HepG2 (cell line): ENCODE data around the gene FAM216A. TPM values are rescaled to one million over a fixed set of nuclear protein-coding genes. Genes with fewer than 3 reads are reported as not detected.

Experiments
- ISX ChIP-seq: sonication (generic); formaldehyde crosslinking; conservative IDR thresholded peaks from 2 replicates; pipeline ENCODE4 v1.5.0; 2020; ENCODE audit warnings: missing genetic modification reagents
- KDM5B ChIP-seq: sonication (generic); formaldehyde crosslinking; IDR thresholded peaks from 2 replicates; pipeline ENCODE4 v1.4.0; 2020; ENCODE audit warnings: missing genetic modification reagents, mild to moderate bottlenecking, borderline replicate concordance
- KDM6A ChIP-seq: IDR thresholded peaks from 2 replicates; pipeline ENCODE4 v1.6.1; 2016; ENCODE audit warnings: low read depth
- MAFG ChIP-seq: sonication (generic); formaldehyde crosslinking; IDR thresholded peaks from 2 replicates; pipeline ENCODE4 v1.5.1; 2020; ENCODE audit warnings: mild to moderate bottlenecking, missing genetic modification reagents
- MIER2 ChIP-seq: IDR thresholded peaks from 2 replicates; pipeline ENCODE4 v1.6.1; 2016; ENCODE audit warnings: missing biosample characterization, missing genetic modification reagents
- SIN3A ChIP-seq: IDR thresholded peaks from 2 replicates; pipeline ENCODE4 v1.6.1; 2011; ENCODE audit warnings: low read depth, mild to moderate bottlenecking, control low read depth, low read length, borderline replicate concordance
- TAF1 ChIP-seq: sonication (generic); formaldehyde crosslinking; IDR thresholded peaks from 2 replicates; pipeline ENCODE4 v1.4.0; 2020; ENCODE audit warnings: missing genetic modification reagents
- TSC22D2 ChIP-seq: sonication (generic); formaldehyde crosslinking; IDR thresholded peaks from 2 replicates; pipeline ENCODE4 v1.5.1; 2020; ENCODE audit warnings: missing genetic modification reagents, mild to moderate bottlenecking, borderline replicate concordance
- ZBTB21 ChIP-seq: sonication (generic); formaldehyde crosslinking; IDR thresholded peaks from 2 replicates; pipeline ENCODE4 v1.4.0; 2020; ENCODE audit warnings: missing genetic modification reagents
- ZBTB4 ChIP-seq: sonication (generic); formaldehyde crosslinking; IDR thresholded peaks from 2 replicates; pipeline ENCODE4 v1.4.0; 2020; ENCODE audit warnings: missing genetic modification reagents, mild to moderate bottlenecking, borderline replicate concordance
- ZBTB43 ChIP-seq: sonication (generic); formaldehyde crosslinking; conservative IDR thresholded peaks from 2 replicates; pipeline ENCODE4 v1.4.0; 2020; ENCODE audit warnings: missing genetic modification reagents
- ZEB1 ChIP-seq: IDR thresholded peaks from 2 replicates; pipeline ENCODE4 v1.6.1; 2012; ENCODE audit warnings: mild to moderate bottlenecking, low read depth, inconsistent platforms; ENCODE audit not compliant: insufficient replicate concordance
- ZFY ChIP-seq: sonication (generic); formaldehyde crosslinking; IDR thresholded peaks from 2 replicates; pipeline ENCODE4 v1.4.0; 2020; ENCODE audit warnings: missing genetic modification reagents
- ZNF34 ChIP-seq: sonication (generic); formaldehyde crosslinking; IDR thresholded peaks from 2 replicates; pipeline ENCODE4 v1.4.0; 2020; ENCODE audit warnings: mild to moderate bottlenecking, missing genetic modification reagents, borderline replicate concordance
- ZNF350 ChIP-seq: sonication (generic); formaldehyde crosslinking; IDR thresholded peaks from 2 replicates; pipeline ENCODE4 v1.4.0; 2020; ENCODE audit warnings: mild to moderate bottlenecking, low read depth, missing genetic modification reagents, borderline replicate concordance
- ZNF547 ChIP-seq: sonication (generic); formaldehyde crosslinking; IDR thresholded peaks from 2 replicates; pipeline ENCODE4 v1.5.1; 2020; ENCODE audit warnings: mild to moderate bottlenecking, missing genetic modification reagents
- ZNF639 ChIP-seq: conservative IDR thresholded peaks from 2 replicates; pipeline ENCODE4 v1.6.1; 2018; ENCODE audit warnings: missing genetic modification reagents
- ZNF691 ChIP-seq: sonication (generic); formaldehyde crosslinking; IDR thresholded peaks from 2 replicates; pipeline ENCODE4 v1.4.0; 2020; ENCODE audit warnings: missing genetic modification reagents, low read depth, mild to moderate bottlenecking, borderline replicate concordance
- ZNF768 ChIP-seq: sonication (generic); formaldehyde crosslinking; IDR thresholded peaks from 2 replicates; pipeline ENCODE4 v1.4.0; 2020; ENCODE audit warnings: missing genetic modification reagents
- ZNF891 ChIP-seq: sonication (generic); formaldehyde crosslinking; IDR thresholded peaks from 2 replicates; pipeline ENCODE4 v1.5.0; 2020; ENCODE audit warnings: mild to moderate bottlenecking, missing genetic modification reagents
- polyA plus RNA-seq, 8 experiments: library from polyadenylated mRNA; depleted of rRNA in 3 of 8; stranded (reverse) in 7 of 8; unstranded in 1 of 8; fragments of >200 nt; fragmentation: Illumina TruSeq in 4 of 8; extraction: Trizol in 4 of 8; gene quantifications; 2 replicates each; pipeline versions ENCODE4 v1.2.1 to v1.2.3, GENCODE V29; 2011 to 2016; ENCODE audit warnings: low read depth in 4 of 8, missing spikeins in 1 of 8, mixed read lengths in 1 of 8; ENCODE audit not compliant: insufficient read depth in 1 of 8
- total RNA-seq, 5 experiments: library from RNA; depleted of rRNA; stranded (reverse); fragments of >200 nt; fragmentation: Illumina TruSeq; extraction: Trizol; gene quantifications; 2 replicates each; pipeline ENCODE4 v1.2.3, GENCODE V29; 2016; ENCODE audit warnings: low read depth in 1 of 5
- TF ChIP-seq, protein P1 (sequence below): sonication (generic); formaldehyde crosslinking; IDR thresholded peaks from 2 replicates; pipeline ENCODE4 v1.4.0; 2020; ENCODE audit warnings: missing genetic modification reagents
- TF ChIP-seq, protein P2 (sequence below): sonication (generic); formaldehyde crosslinking; IDR thresholded peaks from 2 replicates; pipeline ENCODE4 v1.5.0; 2020; ENCODE audit warnings: missing genetic modification reagents

FAM216A gene
- total and polyA plus RNA-seq, 2 of the 13 experiments (the other 11 are each of a cell fraction or from before 2014, with no cell fraction given): 20.3 to 31.2 TPM

GRCh38 chr12:110467847-110468213 lies 815 bp upstream of the FAM216A start (continued):
- TF ChIP-seq ZBTB4 (CRISPR knock-in tag): no peak
- TF ChIP-seq TAF1: peak; percentile 80; the same call in 1 of the 2 replicates
- TF ChIP-seq ZNF768 (CRISPR knock-in tag): 0 out of 2 replicates have a peak, but pooled peaks have one; percentile 14
- TF ChIP-seq TSC22D2: no peak
- peak; percentile 22; the same call in 1 of the 2 replicates for TF ChIP-seq ZBTB21
- TF ChIP-seq, protein P1, sequence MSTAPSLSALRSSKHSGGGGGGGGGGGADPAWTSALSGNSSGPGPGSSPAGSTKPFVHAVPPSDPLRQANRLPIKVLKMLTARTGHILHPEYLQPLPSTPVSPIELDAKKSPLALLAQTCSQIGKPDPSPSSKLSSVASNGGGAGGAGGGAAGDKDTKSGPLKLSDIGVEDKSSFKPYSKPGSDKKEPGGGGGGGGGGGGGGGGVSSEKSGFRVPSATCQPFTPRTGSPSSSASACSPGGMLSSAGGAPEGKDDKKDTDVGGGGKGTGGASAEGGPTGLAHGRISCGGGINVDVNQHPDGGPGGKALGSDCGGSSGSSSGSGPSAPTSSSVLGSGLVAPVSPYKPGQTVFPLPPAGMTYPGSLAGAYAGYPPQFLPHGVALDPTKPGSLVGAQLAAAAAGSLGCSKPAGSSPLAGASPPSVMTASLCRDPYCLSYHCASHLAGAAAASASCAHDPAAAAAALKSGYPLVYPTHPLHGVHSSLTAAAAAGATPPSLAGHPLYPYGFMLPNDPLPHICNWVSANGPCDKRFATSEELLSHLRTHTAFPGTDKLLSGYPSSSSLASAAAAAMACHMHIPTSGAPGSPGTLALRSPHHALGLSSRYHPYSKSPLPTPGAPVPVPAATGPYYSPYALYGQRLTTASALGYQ (CRISPR knock-in tag): no peak
- TF ChIP-seq ZBTB43 (CRISPR knock-in tag): no peak
- no peak for TF ChIP-seq ZNF350
- TF ChIP-seq MAFG (CRISPR knock-in tag): no peak
- no peak for TF ChIP-seq ISX (CRISPR knock-in tag)
- TF ChIP-seq, protein P2, sequence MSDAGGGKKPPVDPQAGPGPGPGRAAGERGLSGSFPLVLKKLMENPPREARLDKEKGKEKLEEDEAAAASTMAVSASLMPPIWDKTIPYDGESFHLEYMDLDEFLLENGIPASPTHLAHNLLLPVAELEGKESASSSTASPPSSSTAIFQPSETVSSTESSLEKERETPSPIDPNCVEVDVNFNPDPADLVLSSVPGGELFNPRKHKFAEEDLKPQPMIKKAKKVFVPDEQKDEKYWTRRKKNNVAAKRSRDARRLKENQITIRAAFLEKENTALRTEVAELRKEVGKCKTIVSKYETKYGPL (CRISPR knock-in tag): no peak
- peak; percentile 60; the same call in 1 of the 2 replicates for TF ChIP-seq SIN3A
- no peak for TF ChIP-seq KDM6A
- no peak for TF ChIP-seq ZFY (CRISPR knock-in tag)
- no peak for TF ChIP-seq KDM5B (CRISPR knock-in tag)
- TF ChIP-seq ZEB1: peak; percentile 47
- no peak for TF ChIP-seq ZNF691 (CRISPR knock-in tag)
- TF ChIP-seq ZNF547 (CRISPR knock-in tag): no peak
- no peak for TF ChIP-seq ZNF639 (CRISPR knock-in tag)
- TF ChIP-seq MIER2 (CRISPR knock-in tag): no peak
- TF ChIP-seq ZNF891 (CRISPR knock-in tag): no peak
- no peak for TF ChIP-seq ZNF34 (CRISPR knock-in tag)
